Measurements from ENCODE around the gene TBPL2.
"Not testable (repeated sequence)": the region's sequence is repeated elsewhere in the genome, so short reads cannot be mapped to it uniquely, and the experiment has no call there.

Gene TBPL2

GRCh38 chr14:55438066-55438683 lies 2.2 kb downstream of the TBPL2 start:
- no peak for DNase-seq (ENCODE audit: low read depth)

DNA sequence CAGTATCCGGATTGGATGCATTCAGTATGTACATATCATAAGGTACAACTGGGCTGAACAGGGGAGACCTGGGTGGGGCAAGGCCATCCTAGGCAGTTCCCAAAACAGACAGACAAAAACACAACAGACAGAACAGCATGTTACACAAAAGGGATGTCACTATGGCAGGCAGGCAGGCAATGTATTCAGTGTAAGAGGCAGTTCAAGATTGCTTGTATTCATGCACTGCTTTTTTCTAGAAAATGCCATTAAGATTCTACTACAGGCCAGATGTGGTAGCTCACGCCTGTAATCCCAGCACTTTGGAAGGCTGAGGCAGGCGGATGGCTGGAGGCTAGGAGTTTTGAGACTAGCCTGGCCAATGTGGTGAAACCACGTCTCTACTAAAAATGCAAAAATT lies 3.5 kb downstream of the TBPL2 start:
- DNase-seq (ENCODE audit: low read depth), result no peak

DNA sequence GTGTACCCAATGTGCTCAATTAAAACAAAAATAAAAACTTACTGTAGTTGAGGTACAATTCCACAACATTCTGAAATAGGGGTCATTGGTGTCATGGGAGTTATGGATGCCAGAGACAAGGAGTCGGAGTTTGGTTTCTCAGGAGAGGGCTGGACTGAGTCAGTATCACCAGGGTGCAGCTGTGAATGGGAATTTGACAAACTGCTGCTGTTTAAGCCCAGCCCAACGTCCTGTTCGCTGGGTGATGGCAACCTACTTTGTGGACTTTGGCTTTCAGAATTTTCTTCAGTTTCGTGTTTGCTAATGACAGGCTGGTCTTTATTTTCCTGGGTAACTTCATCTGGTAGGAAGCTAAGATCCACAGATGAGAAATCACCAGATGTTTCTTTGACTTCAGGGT lies 3.9 kb downstream of the TBPL2 start:
- no peak for DNase-seq (ENCODE audit: low read depth)

DNA sequence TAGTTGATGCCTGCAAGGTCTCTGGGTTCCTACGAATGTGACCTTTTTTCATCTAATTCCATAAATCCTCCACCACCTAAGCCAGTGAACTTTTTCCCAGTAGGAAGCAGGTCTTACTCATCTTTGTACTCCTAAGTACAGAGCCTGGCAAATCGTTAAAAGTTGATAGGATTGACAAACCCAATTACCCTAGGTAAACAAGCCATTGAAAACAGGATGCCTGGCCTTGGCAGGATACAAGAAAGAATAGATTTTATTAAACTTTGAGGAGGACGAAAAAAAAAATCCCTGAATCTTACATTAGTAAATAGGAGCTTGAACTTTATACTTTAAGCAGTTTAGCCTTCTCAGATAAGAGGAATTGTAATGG lies 5.6 kb downstream of the TBPL2 start:
- no peak for DNase-seq (ENCODE audit: low read depth)

GRCh38 chr14:55433880-55434804 lies 6.3 kb downstream of the TBPL2 start:
- no peak for DNase-seq (ENCODE audit: low read depth)

GRCh38 chr14:55432628-55433027 lies 7.8 kb downstream of the TBPL2 start:
- DNase-seq (ENCODE audit: low read depth), result no peak

- peak; percentile 13 for DNase-seq (ENCODE audit: low read depth)
Measured at GRCh38 chr14:55430024-55430690, 10.3 kb downstream of the TBPL2 start.

DNA sequence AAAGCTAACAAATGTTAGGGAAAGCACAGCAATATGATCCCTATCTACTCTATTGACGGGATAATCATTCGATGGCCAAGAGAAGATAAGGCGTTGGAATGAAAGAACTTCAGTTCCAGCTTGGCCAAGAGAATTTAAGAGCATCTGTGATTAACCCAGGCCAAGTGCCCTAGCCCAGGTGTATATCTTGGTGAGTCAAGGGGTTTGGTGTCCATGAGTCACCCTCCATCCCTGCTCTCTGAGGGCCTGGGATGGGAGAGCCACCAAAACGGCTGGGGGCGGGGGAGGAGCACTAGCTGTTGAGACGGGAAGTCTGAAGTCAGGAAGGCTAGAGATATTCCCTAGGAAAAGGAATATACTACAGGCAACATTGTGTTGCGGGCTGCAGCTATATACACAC lies 13.0 kb downstream of the TBPL2 start:
- no peak for DNase-seq (ENCODE audit: low read depth)

GRCh38 chr14:55426891-55427290 lies 13.5 kb downstream of the TBPL2 start:
- DNase-seq (ENCODE audit: low read depth), result no peak

DNA sequence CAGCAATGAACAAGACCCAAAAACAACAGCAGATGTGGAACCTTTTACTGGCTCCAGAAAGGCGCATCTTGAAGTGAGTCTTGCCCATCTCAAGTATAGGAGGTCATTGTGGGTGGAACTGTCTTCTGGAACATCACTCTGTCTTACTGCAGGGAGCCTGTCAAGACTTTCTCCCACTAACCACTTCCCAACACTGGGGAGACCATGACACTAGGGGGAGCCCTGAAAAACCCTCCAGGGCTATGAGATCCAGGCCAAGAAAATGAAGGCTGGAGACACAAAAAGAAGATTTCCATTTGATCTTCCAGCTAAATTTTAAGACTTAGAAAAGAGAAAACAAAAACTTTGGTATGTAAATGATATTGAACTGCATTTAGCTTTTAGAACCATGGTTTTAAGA lies 15.3 kb downstream of the TBPL2 start:
- no peak for DNase-seq (ENCODE audit: low read depth)

DNA sequence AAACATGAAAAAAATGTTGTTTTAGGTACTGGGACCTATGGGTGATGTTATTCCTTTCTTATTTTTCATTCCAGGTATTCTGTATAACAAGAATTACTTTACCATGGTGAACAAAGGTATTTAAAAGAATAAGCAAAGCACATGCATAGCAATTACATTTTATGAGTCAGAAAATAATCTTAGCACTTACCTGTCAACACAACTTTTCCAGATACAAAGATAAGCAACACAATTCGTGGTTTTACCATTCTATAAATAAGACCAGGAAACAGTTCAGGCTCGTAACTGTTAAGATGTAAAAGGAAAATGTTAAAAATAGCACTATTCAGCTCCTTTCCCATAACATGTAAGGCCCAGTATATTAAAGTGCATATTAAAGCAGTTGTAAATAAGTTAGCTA lies 16.4 kb downstream of the TBPL2 start:
- DNase-seq (ENCODE audit: low read depth), result no peak

GRCh38 chr14:55422338-55422737 lies 18.1 kb downstream of the TBPL2 start:
- not testable (repeated sequence) for DNase-seq (ENCODE audit: low read depth)

DNA sequence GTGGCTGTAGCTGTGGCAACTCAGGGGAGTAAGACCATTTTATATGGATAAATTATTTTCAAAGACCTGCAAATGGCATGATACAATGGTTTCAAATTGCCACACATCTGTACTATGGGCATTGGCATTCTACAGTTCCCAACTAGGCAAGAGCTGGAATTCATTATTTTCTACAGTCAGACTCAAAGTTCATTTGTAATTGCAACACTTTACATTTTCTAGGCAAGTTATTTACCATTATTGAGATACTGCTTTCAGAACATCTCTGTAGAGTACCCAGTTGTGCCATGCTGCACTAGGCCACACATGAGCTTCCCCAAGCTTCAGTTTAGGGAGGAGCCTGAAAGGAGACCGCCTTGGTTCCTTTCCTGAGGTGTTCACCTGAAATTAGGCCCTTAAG lies 20.8 kb downstream of the TBPL2 start:
- DNase-seq (ENCODE audit: low read depth), result no peak

DNA sequence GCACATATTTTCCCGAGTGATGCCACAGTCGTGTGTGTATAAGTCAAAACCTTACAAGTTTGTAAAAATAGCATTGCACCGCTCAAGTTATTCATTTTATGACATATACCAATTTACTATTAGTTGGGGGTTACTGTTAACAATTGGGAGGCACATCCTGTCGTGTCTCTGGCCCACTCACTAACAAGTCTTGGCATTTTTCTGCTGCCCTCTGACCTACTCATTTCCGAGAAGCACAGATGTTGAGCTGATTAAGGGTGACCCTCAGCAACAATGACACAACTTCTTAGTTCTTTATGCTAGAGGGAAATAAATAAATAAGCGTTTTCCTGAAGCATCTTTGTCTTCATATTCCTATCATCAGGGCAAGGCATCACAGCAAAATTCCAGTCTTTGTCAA lies 22.0 kb downstream of the TBPL2 start:
- DNase-seq (ENCODE audit: low read depth), result no peak

DNA sequence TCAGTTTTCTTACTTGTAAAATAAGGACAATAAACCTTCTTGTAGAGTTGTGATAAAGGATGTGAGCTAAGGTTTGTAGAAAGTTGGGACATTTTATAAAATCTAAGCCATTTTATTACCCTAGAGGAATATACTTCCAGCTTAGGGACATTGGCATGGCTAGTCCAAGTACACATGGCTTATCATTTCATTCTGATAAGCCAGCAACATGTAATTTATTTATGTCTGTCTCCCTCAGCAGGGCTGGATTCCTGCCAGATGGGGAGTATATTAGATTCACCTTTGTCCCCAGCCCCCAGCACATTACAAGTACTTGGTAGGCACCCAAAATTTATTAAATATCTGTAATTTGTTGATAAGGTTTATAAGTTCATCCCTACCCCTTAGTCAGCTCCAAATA lies 22.5 kb downstream of the TBPL2 start:
- no peak for DNase-seq (ENCODE audit: low read depth)

GRCh38 chr14:55416866-55417265 lies 23.6 kb downstream of the TBPL2 start:
- DNase-seq (ENCODE audit: low read depth), result no peak

DNA sequence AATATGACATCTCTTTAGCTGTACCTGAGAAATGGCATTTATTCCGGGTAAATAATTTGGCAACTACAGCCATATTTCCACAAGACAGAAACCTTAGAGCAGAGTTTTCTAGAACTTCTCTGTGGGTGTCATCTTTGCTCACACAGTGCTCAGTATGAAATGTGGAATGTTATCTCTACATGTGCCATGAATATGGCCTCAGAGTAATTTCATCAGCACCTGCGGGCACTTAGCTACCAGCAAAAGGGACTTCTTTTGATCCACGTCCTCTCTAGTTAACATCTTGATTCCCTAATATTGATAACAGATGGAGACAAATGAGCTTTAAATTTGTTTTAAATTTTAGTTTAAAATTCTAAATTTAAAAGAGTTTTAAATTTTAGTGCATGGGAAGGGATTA lies 25.9 kb downstream of the TBPL2 start:
- DNase-seq (ENCODE audit: low read depth), result no peak

DNA sequence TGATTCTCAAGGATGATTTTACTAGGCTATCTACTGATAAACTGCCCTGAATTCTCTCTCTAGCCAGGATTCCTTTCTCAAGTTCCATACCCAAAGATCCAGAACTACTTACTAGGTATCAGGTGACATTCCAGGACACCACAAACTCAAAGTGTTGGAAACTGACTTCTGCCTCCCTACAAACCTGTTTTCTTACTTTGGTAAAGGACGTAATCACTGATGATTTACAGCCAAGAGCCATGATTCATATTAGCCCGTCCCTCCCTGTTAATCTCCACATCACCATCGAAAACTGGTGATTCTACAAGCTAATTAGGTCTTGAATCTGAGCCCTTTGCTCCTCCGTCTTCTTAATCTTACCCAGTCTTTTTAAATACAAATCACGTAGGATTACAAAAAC lies 27.7 kb downstream of the TBPL2 start:
- DNase-seq (ENCODE audit: low read depth), result no peak

DNA sequence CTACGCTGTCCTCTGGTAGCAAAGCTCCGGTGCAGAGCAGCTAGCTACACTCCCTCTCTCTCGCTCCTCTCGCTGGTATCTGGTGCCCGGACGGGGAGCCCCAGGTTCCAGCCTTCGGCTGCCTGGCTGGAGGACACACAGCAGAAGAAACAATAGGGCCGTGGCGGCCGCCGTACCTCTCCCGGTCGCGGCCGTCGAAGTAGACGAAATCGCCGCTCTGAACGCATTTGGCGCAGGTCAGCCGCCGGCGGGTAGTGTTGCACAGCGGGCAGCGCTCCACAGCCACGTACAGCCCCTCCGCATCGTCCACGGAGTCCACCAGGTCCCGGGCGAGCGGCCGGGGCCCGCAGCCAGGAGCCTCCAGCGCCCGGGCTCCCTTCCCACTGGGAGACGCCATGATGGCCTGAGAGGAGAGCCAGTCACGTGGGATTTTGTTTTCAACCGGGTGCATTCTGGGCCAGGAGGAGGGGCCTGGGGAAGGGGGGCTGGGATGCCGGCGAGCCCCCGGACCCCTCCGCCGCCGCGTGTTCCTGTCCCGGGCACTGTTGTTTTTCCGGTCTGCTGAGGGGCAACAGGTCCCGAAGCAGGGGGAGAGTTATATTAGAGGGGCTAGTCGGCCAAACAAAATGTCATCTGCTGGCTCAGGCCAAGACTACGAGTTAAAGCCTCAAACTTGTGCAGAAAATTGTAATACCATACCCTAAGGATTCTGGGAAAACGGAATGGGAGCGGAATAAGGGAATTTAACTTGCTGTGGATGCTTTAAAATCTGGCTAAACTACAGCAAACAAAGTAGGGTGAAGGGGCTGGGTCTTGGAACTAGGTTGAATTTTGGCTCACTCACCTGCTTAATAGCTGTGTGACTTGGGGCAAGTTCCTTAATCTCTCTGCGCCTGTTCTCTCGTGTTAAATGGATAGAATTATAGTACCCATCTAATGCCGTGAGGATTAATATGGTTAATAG lies 28.7 kb downstream of the TBPL2 start, which contains the start of gene ATG14:
Gene ATG14, minus strand, starts transcription at position 405 of the 964 bp plus-strand sequence. Its CDS starts 8 bp downstream, at position 397.
- DNase-seq (ENCODE audit: low read depth), result peak; percentile 52

DNA sequence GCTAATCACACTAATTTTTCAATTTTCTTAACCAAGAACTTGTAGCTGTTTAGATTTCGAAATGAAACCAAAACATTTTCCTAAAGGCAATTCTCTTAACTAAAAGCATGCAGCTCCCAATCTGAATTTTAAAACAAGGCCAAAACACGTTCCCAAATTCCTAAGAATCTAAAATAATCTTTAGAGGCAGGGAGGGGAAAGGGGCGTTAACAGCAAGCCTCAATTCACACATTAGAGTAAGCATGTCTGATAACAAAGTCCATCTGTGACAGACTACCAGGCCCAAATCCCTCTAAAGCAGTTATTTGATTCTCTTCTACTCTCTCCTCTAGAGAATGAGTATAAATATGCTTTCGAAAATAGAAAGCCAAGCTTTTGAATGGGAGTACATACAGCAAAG lies 29.5 kb downstream of the TBPL2 start:
- DNase-seq (ENCODE audit: low read depth), result no peak

- no peak for DNase-seq (ENCODE audit: low read depth)
Measured at GRCh38 chr14:55404173-55404854, 36.1 kb downstream of the TBPL2 start.

Measured in stimulated activated CD8-positive, alpha-beta memory T cell treated with anti-CD3 and anti-CD28 coated beads, Interleukin-12 subunit alpha, Interleukin-12 subunit beta, amount 100 ng/mL, for 1 hour (primary cell).